Measurements from ENCODE around the gene RAD50.
"Not testable (repeated sequence)": the region's sequence is repeated elsewhere in the genome, so short reads cannot be mapped to it uniquely, and the experiment has no call there.

RAD50 gene

DNA sequence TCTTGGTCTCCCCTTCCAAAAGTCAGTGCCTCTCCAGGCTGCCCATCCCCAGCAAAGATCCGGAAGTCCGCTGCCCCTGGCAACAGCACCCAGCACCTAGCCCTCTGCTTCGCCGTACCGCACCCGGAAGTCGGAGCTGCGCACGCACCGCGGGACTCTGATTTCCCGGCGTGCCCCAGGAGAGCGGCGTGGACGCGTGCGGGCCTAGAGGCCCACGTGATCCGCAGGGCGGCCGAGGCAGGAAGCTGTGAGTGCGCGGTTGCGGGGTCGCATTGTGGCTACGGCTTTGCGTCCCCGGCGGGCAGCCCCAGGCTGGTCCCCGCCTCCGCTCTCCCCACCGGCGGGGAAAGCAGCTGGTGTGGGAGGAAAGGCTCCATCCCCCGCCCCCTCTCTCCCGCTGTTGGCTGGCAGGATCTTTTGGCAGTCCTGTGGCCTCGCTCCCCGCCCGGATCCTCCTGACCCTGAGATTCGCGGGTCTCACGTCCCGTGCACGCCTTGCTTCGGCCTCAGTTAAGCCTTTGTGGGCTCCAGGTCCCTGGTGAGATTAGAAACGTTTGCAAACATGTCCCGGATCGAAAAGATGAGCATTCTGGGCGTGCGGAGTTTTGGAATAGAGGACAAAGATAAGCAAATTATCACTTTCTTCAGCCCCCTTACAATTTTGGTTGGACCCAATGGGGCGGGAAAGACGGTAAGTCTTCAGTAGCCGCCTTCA is at the start of gene RAD50:
RAD50 (plus strand) TSS at position 215 of the 715 bp plus-strand sequence; CDS start at position 563, 348 bp downstream.
- DNase-seq (ENCODE audit: low read depth): peak; percentile 72

DNA sequence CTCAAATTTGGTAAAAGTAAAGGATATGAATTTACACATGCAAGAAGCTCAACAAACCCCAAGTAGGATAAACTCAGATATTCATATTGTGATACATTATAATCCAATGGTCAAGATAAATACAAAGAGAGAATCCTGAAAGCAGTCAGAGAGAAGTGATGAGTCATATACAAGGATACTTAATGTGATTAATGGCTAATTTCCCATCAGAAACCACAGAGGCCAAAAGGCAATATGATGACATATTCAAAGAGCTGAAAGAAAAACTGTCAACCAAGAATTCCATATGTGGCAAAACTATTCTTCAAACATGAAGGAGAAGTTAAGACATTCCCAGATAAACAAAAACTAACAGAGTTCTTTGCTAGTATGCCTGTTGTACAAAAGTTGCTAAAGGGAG is 46.7 kb upstream of the RAD50 start:
- no peak for DNase-seq (ENCODE audit: low read depth)

DNA sequence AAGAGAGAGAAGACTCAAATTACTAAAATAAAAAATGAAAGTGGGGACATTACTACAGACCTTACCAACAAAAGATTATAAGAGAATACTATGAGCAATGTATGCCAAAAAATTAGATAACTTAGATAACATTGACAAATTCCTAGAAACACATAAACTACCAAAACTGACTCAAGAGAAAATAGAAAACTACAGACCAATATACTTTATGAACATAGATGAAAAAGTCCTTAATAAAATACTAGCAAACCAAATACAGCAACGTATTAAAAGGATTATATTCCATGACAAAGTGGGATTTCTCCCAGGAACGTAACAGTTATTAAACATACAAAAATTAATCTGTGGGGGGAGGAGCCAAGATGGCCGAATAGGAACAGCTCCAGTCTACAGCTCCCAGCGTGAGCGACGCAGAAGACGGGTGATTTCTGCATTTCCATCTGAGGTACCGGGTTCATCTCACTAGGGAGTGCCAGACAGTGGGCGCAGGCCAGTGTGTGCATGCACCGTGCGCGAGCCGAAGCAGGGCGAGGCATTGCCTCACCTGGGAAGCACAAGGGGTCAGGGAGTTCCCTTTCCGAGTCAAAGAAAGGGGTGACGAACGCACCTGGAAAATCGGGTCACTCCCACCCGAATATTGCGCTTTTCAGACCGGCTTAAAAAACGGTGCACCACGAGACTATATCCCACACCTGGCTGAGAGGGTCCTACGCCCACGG is 43.0 kb upstream of the RAD50 start:
- not testable (repeated sequence) for DNase-seq (ENCODE audit: low read depth)

DNA sequence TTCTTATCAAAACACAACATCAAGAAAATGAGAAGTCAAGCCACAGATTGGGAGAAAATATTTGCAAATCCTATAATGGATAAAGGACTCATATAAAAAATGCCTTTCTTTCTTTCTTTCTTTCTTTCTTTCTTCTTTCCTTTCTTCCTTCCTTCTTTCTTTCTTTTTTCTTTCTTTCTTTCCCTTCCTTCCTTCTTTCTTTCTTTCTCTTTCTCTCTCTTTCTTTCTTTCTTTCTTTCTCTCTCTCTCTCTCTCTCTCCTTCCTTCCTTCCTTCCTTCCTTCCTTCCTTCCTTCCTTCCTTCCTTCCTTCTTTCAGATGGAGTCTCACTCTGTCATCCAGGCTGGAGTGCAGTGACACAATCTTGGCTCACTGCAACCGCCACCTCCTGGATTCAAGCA is 34.7 kb upstream of the RAD50 start:
- not testable (repeated sequence) for DNase-seq (ENCODE audit: low read depth)

DNA sequence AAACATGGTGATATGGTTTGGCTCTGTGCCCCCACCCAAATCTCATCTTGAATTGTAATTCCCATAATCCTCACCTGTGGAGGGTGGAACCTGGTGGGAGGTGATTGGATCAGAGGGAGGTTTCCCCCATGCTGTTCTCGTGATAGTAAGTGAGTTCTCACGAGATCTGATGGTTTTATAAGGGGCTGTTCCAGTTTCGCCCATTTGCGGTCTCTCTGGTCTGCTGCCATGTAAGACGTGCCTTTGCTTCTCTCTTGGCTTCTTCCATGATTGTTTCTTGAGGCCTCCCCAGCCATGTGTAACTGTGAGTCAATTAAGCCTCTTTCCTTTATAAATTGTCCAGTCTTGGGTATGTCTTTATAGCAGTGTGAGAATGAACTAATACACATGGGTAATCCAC is 31.9 kb upstream of the RAD50 start:
- not testable (repeated sequence) for DNase-seq (ENCODE audit: low read depth)

DNA sequence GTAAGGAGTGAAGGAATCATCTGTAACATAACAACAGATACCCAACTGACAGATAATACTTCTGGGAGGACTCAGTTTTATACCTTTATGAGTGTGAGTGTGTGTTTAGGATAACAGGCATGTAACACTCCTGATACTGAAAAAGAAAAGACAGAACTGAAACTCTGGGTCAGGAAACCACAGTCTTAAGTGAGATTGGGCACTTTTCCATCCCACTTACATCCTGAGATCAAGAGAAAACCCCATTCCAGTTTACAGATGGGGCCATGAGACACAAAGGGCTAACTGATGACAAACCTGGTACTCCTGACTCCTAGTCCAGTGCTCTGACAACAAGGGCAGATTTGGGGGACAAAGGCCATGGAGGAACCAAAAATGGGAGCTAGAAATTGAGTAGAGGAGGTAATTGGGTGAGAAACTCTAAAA is 31.5 kb upstream of the RAD50 start:
- no peak for DNase-seq (ENCODE audit: low read depth)

DNA sequence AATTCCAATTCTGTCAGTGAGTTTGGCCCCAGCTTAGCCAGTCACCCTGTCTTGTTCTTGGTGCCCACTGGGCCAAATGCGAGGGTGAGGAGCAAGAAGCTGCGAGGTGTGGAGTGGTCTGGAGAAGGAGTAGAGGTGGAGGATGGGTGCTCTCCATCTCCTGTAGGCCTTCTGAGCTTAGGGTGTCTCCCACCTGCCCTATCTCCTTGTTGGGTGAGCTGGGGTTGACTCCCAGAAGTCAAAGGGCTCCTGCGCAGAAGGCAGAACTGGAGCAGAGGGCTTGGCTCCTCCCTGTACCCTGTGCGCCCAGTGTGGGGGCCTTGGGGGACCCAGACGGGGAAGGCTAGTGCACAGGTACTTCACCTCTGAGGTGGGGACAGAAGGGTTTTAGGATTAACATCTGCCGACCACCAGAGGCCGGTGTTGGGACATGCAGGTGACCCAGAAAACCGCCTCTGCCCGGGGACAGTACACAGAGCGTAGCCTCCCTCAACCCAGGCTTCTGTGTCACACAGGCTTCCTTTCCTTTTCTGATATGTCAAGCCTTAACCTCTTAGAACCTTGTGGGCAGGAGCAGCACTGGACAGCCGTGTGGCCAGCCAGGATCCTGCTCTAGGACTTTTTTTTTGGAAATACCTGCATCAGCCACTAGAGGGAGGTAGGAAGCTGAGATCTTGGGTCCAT is 30.3 kb upstream of the RAD50 start:
- peak; percentile 37 for DNase-seq (ENCODE audit: low read depth)

DNA sequence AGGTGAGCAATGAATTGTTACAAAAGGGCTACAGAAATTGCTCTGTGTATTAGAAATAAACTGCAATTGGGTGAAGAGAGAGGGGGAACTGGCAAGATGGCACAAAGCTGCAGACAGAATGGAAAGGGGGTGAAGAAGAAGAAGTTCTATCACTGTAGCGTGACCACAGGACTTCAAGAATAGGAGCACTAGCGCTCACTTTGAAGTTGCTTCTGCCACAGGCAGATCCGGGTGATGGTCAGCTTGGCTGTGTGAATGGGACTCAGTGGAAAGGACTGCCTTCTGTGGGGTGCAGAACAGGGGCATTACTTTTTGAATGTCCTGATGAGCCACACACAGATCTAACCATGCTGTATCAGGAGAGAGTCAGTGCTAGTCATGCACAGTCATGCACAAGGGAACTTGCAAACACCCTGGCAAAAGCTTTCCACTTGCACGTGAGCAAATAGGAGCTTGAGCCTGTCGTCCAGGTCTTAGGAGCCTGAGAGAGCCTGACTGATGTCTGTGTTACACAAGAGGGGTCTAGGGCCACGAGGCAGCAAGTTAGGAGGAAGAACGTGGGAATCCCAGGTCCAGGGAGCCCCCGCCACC is 29.7 kb upstream of the RAD50 start:
- DNase-seq (ENCODE audit: low read depth): no peak

DNA sequence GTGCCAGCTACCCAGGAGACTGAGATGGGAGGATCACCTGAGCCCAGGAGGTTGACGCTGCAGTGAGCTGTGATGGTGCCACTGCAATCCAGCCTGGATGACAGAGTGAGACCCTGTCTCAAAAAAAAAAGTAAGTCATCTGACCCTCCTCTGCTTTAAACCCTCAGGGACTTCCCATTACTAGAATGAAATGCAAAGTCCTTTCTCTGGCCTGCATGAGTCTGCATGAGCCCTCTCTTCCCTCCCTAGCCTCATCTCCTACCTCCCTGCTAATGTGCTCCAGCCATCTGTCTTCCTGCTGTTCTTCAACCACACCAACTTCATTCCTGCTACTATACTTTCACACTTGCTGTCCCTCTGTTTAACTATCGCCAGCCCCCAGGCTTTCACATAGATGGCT is 28.8 kb upstream of the RAD50 start:
- no peak for DNase-seq (ENCODE audit: low read depth)

DNA sequence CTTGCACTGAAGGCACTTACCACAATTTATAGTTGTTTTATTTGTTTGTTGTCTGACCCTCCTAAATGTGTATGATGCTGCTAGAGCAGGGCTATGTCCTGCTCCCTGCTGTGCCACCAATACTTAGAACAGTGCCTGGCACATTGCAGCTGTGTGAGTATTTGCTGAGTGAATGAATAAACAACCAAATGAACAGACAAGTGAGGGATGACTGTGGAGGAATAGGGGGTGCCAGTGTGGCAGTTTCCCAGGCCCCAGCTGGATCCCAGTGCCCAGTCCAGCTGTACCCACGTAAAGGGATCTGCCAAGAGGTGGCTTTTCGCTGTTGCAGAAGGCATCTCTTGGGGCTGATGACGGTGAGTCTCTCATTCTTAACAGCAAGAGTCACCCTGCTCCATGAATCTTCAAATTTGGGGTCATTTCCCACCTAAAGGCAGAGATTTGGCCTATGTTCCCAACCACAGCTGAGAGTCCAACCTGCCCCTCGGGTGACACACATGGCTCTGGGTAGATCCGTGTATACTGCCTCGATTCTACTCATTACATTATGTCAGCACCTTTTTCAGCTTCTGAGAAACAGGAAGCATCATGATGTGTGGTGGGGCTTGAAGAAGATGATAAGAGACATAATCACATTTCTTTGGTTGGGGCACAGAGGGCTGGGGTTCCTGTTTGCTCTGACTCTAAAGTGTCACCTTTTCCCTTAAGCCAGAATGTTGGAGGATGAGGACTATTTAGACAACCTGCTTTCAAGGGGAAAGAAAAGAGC is 27.7 kb upstream of the RAD50 start:
- DNase-seq (ENCODE audit: low read depth): no peak

DNA sequence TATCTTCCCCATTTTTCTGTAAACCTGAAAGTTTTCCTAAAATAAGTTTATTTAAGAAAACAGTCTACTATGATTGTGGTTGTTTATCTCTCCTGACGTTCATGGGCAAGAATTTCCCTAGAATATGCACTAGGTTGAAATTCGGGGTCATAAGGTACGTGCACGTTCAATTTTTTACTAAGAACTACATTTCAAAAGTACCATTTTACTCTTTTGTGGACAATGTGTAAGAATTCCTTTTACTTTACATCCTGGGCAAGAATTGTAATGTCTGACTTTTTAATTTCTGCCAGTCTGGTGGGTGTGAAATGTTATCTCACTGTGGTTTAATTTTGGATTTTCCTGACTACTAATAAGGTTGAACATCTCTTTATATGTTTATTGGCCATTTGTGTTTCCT is 25.8 kb upstream of the RAD50 start:
- no peak for DNase-seq (ENCODE audit: low read depth)

DNA sequence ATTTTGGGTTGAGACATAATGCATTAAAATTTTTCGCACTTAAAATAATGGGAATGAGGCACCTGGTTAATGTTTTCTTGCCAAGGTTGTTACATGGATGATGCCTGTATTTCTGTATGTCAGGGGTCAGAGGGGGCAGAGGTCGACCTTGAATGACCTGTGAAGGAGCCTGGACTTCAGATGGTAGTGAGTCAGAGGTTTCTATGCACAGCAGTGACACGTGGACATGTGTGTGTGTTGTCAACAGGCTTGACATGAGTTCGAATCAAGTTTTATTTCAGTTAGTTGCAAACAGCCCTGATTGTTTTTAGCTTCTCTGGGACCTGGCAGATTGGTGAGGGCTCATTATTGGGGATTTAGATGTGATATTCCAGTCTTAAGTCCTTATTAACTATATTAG is 17.1 kb upstream of the RAD50 start:
- no peak for DNase-seq (ENCODE audit: low read depth)

DNA sequence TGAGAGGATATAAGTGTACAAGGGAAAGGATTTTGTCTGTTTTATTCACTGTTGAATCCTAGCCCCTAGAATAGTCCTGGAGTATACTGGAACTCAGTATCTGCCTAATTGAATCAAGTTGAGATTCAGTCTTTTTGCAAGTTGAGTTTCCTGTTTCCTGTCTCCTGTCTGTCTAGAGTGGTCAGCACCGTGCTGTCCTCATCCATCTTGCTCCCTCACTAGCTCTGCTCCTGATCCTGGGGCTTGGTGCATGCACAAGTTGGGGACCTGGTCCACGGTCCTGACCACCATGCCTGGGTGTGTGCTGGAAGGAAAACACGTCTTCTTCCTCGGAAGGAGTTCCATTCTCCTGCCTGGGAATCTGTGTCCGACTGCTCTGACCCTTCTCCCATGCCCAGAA is 16.6 kb upstream of the RAD50 start:
- no peak for DNase-seq (ENCODE audit: low read depth)

DNA sequence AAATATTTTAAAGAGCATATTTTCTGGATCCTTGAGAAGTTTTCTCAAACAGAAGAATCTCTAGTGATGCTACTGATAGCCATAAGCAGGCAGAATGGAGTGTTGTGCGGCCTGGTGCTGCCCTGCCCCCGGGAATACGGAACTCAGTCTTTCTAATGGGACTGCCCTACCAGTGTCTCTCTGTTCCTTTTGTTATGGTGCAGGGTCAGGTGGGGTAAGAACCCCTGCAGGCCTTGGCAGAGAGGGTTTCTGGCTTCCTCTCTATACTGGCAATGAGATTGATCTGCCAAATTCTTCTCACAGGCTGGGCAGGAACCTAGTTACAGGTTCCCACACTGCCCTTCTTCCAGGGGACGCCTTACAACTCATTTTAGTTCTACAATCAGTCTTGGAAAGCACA is 16.0 kb upstream of the RAD50 start:
- no peak for DNase-seq (ENCODE audit: low read depth)

DNA sequence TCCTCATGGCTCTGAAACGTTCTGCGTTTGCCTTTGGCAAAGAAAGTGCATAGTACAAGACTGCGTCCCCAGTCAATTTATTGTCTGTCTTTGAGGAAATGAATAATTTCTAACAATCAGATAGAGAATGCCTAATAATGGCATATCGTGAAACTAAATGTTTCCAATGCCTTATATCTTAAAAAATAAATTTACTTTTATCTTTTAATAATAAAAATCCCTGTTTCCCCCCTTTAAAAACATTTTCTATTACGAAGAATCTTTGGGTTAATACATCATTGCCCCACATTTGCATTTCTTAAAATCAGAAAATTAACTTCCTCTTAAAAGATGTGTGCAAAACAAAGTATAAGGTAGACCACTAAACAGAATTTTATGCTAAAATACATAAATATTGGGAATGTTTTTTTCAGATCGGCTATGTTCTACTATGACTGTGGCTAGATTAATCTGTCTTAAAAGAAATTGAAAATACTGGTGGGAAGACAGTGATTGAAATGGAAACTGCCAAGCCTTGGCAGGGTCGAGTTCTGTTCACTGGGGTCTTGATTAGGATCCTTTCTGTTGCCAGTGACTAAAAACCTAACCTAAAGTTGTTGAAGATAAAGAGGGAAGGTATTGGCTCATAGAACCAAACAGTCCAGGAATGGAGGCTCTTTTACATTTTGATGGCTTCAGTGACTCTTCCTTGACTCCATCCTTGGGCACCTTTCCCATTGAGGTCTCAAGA is 13.1 kb upstream of the RAD50 start, which contains the start of gene IL5:
IL5 (minus strand) TSS at position 51 of the 730 bp plus-strand sequence; CDS start at position 7, 44 bp downstream.
- no peak for DNase-seq (ENCODE audit: low read depth)

DNA sequence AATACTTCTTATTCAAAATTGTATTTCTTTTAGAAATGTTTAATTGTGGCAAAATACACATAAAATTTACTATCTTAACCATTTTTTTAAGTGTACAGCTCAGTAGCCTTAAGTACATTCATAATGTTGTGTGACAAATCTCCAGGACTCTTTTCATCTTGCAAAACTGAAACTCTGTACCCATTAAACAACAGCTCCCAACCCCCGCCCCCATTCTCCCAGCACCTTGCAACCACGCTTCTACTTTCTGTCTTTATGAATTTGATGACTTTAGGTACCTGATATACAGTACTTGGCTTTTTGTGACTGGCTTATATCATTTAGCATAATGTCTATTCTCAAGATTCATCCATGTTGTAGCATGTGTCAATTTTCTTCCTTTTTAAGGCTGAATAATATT is 10.7 kb upstream of the RAD50 start:
- no peak for DNase-seq (ENCODE audit: low read depth)

DNA sequence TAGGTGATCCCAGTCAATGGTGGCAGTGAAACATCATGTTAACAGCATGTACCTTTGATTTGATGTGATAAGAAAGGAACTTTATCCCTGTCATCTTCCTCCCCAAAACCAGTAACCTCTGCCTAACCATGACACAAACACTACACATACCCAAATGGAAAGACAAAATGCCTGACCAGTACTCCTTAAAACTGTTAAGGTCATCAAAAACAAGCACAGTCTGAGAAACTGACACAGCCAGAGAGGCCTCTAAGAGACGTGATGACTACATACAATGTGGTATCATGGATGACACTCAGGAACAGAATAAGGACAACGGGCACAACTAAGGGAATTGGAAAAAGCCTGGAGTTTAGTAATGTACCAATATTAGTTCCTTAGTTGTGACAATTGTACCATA is 9.5 kb upstream of the RAD50 start:
- no peak for DNase-seq (ENCODE audit: low read depth)

DNA sequence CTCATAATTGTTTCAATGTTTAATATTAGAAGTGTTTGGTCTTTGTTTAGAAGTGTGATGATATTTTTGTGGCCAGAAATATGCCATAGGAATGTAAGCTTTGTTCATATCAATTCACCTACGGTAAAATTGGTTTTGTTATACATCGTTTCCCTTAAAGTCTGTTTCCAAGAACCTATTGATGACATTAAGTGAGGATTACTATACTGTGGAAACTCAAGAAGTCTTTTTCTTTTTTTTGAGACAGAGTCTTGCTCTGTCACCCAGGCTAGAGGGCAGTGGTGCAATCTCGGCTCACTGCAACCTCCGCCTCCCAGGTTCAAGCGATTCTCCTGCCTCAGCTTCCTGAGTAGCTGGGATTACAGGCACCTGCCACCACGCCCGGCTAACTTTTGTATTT is 7.9 kb upstream of the RAD50 start:
- not testable (repeated sequence) for DNase-seq (ENCODE audit: low read depth)

DNA sequence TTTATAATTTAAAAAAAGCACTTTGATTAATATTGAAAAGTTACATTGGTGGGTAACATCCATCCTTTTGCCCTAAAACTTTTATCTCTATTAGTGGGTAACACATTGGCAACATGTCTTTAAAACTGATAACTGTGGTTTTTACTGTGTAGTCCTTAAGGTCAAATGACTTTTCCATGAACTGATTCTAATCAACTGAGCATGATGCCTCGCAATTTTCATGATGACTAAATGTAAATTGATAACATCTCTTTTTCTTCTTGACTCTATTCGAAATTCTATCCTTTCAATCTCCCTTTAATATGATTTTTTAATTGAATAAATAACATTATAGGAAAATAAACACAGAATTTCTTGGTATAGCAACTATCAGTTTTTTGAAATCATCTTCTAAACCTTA is 7.2 kb upstream of the RAD50 start:
- no peak for DNase-seq (ENCODE audit: low read depth)

DNA sequence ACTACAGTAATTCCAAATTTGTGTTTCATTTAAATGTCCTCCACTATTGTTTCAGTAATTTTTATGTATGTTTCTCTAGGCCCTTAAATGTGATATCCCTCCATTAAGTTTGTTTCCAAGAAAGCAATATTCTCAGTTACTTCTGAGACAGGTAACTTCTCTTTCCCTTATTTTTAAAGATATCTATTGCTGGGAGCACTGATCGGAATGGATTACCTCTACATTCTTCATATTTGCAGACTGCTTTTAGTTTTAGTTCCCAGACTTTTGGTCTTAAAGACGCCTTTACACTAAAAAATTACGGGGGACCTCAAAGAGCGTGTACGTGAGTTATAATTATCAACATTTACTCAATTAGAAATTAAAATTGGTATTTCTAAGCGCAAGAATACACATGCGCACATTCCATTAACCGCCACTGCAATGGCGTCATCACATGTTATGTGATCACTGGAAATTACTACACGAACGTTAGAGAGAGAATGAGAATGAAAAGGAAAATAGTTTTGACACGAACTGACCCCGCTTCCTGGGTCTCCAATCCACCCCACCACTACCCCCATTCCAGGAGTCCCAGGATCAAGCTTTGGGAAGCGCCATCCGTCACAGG is 519 bp upstream of the RAD50 start:
- no peak for DNase-seq (ENCODE audit: low read depth)
